GM10266 (cell line): ENCODE measurements around the gene VTI1A.

ENCODE experiments used
- DNase-seq: peaks from one replicate; pipeline ENCODE4 v3.0.0; 2012; ENCODE audit errors: extremely low spot score
- CTCF ChIP-seq: IDR thresholded peaks from 2 replicates; pipeline ENCODE4 v1.5.1; 2012; ENCODE audit warnings: mild to moderate bottlenecking, low read depth; ENCODE audit not compliant: control insufficient read depth, insufficient read depth; ENCODE audit errors: missing control alignments

The VTI1A gene

GRCh38 chr10:112838784-112839481 is 391.9 kb downstream of the VTI1A start:
- DNase-seq: no peak
- no peak for TF ChIP-seq CTCF

GRCh38 chr10:112839928-112840654 is 393.1 kb downstream of the VTI1A start:
- TF ChIP-seq CTCF: no peak
- no peak for DNase-seq

DNA sequence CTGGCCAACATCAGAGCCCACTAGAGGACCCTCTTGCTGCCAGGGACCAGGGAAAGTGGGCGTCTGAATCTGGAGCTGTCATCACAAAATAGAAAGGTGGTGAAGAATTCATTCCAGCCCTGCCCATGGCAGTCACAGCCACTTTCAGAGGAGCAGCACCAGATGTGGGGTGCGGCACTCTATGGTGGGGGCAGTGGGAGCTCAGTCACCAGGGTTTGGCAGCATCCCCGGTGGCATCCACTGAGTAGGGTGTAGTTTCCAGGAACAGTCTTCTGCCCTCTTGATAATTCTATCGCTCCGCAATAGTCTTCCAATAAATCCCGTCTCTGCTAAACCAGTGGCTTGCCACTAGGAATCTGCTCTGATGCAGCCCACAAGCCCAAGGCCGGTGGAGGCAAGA is 394.5 kb downstream of the VTI1A start:
- no peak for TF ChIP-seq CTCF
- DNase-seq: no peak

GRCh38 chr10:112842832-112843360 is 395.9 kb downstream of the VTI1A start:
- no peak for DNase-seq
- no peak for TF ChIP-seq CTCF

DNA sequence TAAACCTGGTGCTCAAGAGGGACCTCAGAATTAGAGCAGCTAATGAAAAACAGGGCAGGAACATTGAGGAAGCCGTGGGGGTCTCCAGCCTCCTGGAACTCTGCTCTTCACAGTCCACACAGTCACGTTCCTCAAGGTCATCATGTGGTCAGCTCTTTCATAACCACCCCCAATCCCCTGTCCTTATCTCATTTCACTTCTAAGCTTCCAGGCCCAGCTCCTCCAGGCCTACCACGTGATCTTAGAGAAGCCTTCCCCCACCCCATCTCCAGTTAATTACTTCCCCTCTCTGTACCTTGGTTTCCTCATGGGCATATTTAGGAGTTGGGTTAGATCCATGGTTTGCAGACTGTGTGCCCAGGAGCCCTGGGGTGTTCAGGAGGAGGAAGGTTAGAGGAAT is 396.6 kb downstream of the VTI1A start:
- no peak for TF ChIP-seq CTCF
- DNase-seq: no peak

DNA sequence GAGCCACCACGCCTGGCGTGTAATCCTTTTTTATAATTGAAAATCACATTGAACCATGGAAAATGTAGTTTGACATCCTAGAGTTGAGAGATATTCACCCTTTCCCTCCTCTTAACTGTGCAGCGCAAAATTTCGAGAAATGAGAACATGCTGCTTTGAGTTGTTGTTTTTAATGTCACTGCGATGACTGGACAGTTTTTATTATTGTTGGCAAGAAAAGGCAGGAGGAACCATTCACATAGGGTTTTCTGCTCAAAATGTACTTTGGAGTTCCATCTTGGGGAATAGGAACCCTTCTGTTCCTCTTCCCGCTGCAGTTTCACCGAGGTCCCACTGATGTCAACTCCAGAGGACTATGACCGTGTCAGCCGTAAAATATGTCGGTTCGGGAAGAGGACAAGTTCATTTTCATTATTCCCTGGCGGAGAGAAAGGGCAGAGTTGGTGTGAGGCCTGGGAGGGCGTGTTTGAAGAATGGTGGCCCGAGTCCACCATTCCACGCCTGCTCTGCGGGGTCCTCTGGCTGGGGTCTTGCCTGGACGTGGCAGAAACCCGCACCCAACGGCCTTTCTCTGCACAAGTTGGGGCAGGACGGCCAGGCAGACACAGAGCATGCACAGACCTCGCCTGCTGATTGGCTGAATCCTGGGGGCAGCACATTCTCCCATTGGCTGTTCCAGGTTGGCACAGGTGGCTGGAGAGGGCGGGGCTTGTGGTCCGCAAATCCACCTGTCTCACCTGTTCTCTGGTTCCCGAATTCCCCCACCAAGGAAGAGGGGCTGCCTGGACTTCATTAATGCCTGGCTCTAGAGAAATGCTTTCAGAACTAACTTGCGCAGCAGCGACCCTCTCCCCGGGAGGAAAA is 397.9 kb downstream of the VTI1A start:
- TF ChIP-seq CTCF: no peak
- DNase-seq: no peak
